ENCODE data around the gene EPB41L5.

EPB41L5 gene

GRCh38 chr2:120141300-120142069, 128.6 kb downstream of the EPB41L5 start:
- DNase-seq = no peak
- H3K27ac ChIP-seq (ENCODE audit: low read length, poor library complexity, severe bottlenecking) = no peak overlapping the region
- no peak overlapping the region for H3K23ac ChIP-seq (ENCODE audit: low read length in 2 of 2)
- no peak overlapping the region for H3K9ac ChIP-seq (ENCODE audit: low read length)
- H2BK12ac ChIP-seq (ENCODE audit: low read length in 2 of 2) = no peak overlapping the region
- no peaks in the 10 kb centered on the region for H3K79me1 ChIP-seq (replicated peaks; ENCODE audit: low read length, poor library complexity, severe bottlenecking)
- no peaks in the 10 kb centered on the region for H3K27me3 ChIP-seq (ENCODE audit: control insufficient read depth in 1 of 2, insufficient read depth in 1 of 2, low read length in 2 of 2)
- H4K91ac ChIP-seq (ENCODE audit: low read length) = no peak overlapping the region
- H3K18ac ChIP-seq (ENCODE audit: low read depth in 1 of 2, low read length in 2 of 2) = no peak overlapping the region
- no peak overlapping the region for H2BK120ac ChIP-seq (ENCODE audit: low read depth, low read length)
- H3K14ac ChIP-seq (ENCODE audit: low read length in 2 of 2) = no peak overlapping the region
- no peaks in the 10 kb centered on the region for H3K9me3 ChIP-seq (ENCODE audit: control insufficient read depth, low read length)
- H3K4me3 ChIP-seq (ENCODE audit: insufficient read depth in 1 of 2, low read depth in 1 of 2, low read length in 2 of 2) = no peak overlapping the region
- H3K36me3 ChIP-seq (ENCODE audit: control insufficient read depth in 1 of 2, insufficient read depth in 2 of 2, low read depth in 1 of 2, low read length in 2 of 2) = no peaks in the 10 kb centered on the region
- no peak overlapping the region for H2AFZ ChIP-seq (ENCODE audit: low read depth, low read length)
- no peak overlapping the region for H2BK15ac ChIP-seq (ENCODE audit: low read depth, poor library complexity, severe bottlenecking)
- no peak overlapping the region for H2AK5ac ChIP-seq (ENCODE audit: low read length, severe bottlenecking)
- 100% methylated on average over 1 of the region's 2 CpGs for WGBS
- H4K8ac ChIP-seq (ENCODE audit: low read length) = no peak overlapping the region
- no peak overlapping the region for H3K4me2 ChIP-seq (ENCODE audit: low read length, poor library complexity, severe bottlenecking)
- no peaks in the 10 kb centered on the region for H3K4me1 ChIP-seq (ENCODE audit: control insufficient read depth, insufficient read depth, low read depth, low read length)
- H2BK5ac ChIP-seq (ENCODE audit: low read depth, low read length, poor library complexity, severe bottlenecking) = no peak overlapping the region
- no peak overlapping the region for H3K4ac ChIP-seq (ENCODE audit: low read depth in 1 of 2, low read length in 2 of 2)

GRCh38 chr2:120142528-120143219, 129.8 kb downstream of the EPB41L5 start:
- Histone ChIP-seq H2BK5ac (ENCODE audit: low read depth, low read length, poor library complexity, severe bottlenecking) (no peak overlapping the region), H2AFZ (ENCODE audit: low read depth, low read length) (no peak overlapping the region), H3K14ac (ENCODE audit: low read length in 2 of 2) (no peak overlapping the region), H4K91ac (ENCODE audit: low read length) (no peak overlapping the region), H3K18ac (ENCODE audit: low read depth in 1 of 2, low read length in 2 of 2) (no peak overlapping the region), H3K4ac (ENCODE audit: low read depth in 1 of 2, low read length in 2 of 2) (no peak overlapping the region), H3K4me3 (ENCODE audit: insufficient read depth in 1 of 2, low read depth in 1 of 2, low read length in 2 of 2) (no peak overlapping the region), H3K4me2 (ENCODE audit: low read length, poor library complexity, severe bottlenecking) (peak overlapping the region; percentile 31), H2BK12ac (ENCODE audit: low read length in 2 of 2) (no peak overlapping the region), H3K79me1 (replicated peaks; ENCODE audit: low read length, poor library complexity, severe bottlenecking) (no peaks in the 10 kb centered on the region), H2BK15ac (ENCODE audit: low read depth, poor library complexity, severe bottlenecking) (no peak overlapping the region), H3K36me3 (ENCODE audit: control insufficient read depth in 1 of 2, insufficient read depth in 2 of 2, low read depth in 1 of 2, low read length in 2 of 2) (no peaks in the 10 kb centered on the region), H3K27me3 (ENCODE audit: control insufficient read depth in 1 of 2, insufficient read depth in 1 of 2, low read length in 2 of 2) (no peaks in the 10 kb centered on the region), H3K9ac (ENCODE audit: low read length) (no peak overlapping the region), H3K23ac (ENCODE audit: low read length in 2 of 2) (no peak overlapping the region), H3K27ac (ENCODE audit: low read length, poor library complexity, severe bottlenecking) (no peak overlapping the region), H3K9me3 (ENCODE audit: control insufficient read depth, low read length) (no peaks in the 10 kb centered on the region), H3K4me1 (ENCODE audit: control insufficient read depth, insufficient read depth, low read depth, low read length) (no peaks in the 10 kb centered on the region), H2AK5ac (ENCODE audit: low read length, severe bottlenecking) (no peak overlapping the region), H4K8ac (ENCODE audit: low read length) (no peak overlapping the region), H2BK120ac (ENCODE audit: low read depth, low read length) (no peak overlapping the region)
- WGBS = 100% methylated on average over 2 of the region's 2 CpGs
- no peak for DNase-seq

- H3K79me1 ChIP-seq (replicated peaks; ENCODE audit: low read length, poor library complexity, severe bottlenecking) = no peaks in the 10 kb centered on the region
- peaks cover 0 to 3% of the 10 kb centered on the region in 2 experiments for H3K36me3 ChIP-seq (ENCODE audit: control insufficient read depth in 1 of 2, insufficient read depth in 2 of 2, low read depth in 1 of 2, low read length in 2 of 2)
- no peaks in the 10 kb centered on the region for H3K4me1 ChIP-seq (ENCODE audit: control insufficient read depth, insufficient read depth, low read depth, low read length)
- peaks cover 11% of the 10 kb centered on the region for H3K9me3 ChIP-seq (ENCODE audit: control insufficient read depth, low read length)
- H4K91ac ChIP-seq (ENCODE audit: low read length) = no peak overlapping the region
- DNase-seq = no peak
- H3K27ac ChIP-seq (ENCODE audit: low read length, poor library complexity, severe bottlenecking) = no peak overlapping the region
- no peak overlapping the region for H2BK5ac ChIP-seq (ENCODE audit: low read depth, low read length, poor library complexity, severe bottlenecking)
- no peak overlapping the region for H3K18ac ChIP-seq (ENCODE audit: low read depth in 1 of 2, low read length in 2 of 2)
- H2BK120ac ChIP-seq (ENCODE audit: low read depth, low read length) = no peak overlapping the region
- H3K4me2 ChIP-seq (ENCODE audit: low read length, poor library complexity, severe bottlenecking) = no peak overlapping the region
- H2BK12ac ChIP-seq (ENCODE audit: low read length in 2 of 2) = no peak overlapping the region
- no peak overlapping the region for H3K9ac ChIP-seq (ENCODE audit: low read length)
- H2BK15ac ChIP-seq (ENCODE audit: low read depth, poor library complexity, severe bottlenecking) = no peak overlapping the region
- WGBS = no CpG with 5 or more reads among the region's 1 CpG
- no peak overlapping the region for H4K8ac ChIP-seq (ENCODE audit: low read length)
- H3K4me3 ChIP-seq (ENCODE audit: insufficient read depth in 1 of 2, low read depth in 1 of 2, low read length in 2 of 2) = no peak overlapping the region
- H2AFZ ChIP-seq (ENCODE audit: low read depth, low read length) = no peak overlapping the region
- H2AK5ac ChIP-seq (ENCODE audit: low read length, severe bottlenecking) = no peak overlapping the region
- H3K14ac ChIP-seq (ENCODE audit: low read length in 2 of 2) = no peak overlapping the region
- no peaks in the 10 kb centered on the region for H3K27me3 ChIP-seq (ENCODE audit: control insufficient read depth in 1 of 2, insufficient read depth in 1 of 2, low read length in 2 of 2)
- no peak overlapping the region for H3K4ac ChIP-seq (ENCODE audit: low read depth in 1 of 2, low read length in 2 of 2)
- H3K23ac ChIP-seq (ENCODE audit: low read length in 2 of 2) = no peak overlapping the region
Observed at GRCh38 chr2:120148229-120148628, 135.4 kb downstream of the EPB41L5 start.

GRCh38 chr2:120148669-120149068, 135.8 kb downstream of the EPB41L5 start:
- H3K9me3 ChIP-seq (ENCODE audit: control insufficient read depth, low read length) = peaks cover 12% of the 10 kb centered on the region
- H3K27ac ChIP-seq (ENCODE audit: low read length, poor library complexity, severe bottlenecking) = no peak overlapping the region
- no peak overlapping the region for H2BK15ac ChIP-seq (ENCODE audit: low read depth, poor library complexity, severe bottlenecking)
- H3K23ac ChIP-seq (ENCODE audit: low read length in 2 of 2) = no peak overlapping the region
- no peak overlapping the region for H4K8ac ChIP-seq (ENCODE audit: low read length)
- H3K4me3 ChIP-seq (ENCODE audit: insufficient read depth in 1 of 2, low read depth in 1 of 2, low read length in 2 of 2) = no peak overlapping the region
- H3K18ac ChIP-seq (ENCODE audit: low read depth in 1 of 2, low read length in 2 of 2) = no peak overlapping the region
- H4K91ac ChIP-seq (ENCODE audit: low read length) = no peak overlapping the region
- no peak for DNase-seq
- no peak overlapping the region for H2AFZ ChIP-seq (ENCODE audit: low read depth, low read length)
- no peak overlapping the region for H2BK5ac ChIP-seq (ENCODE audit: low read depth, low read length, poor library complexity, severe bottlenecking)
- WGBS = 100% methylated on average over 2 of the region's 3 CpGs
- no peaks in the 10 kb centered on the region for H3K27me3 ChIP-seq (ENCODE audit: control insufficient read depth in 1 of 2, insufficient read depth in 1 of 2, low read length in 2 of 2)
- H3K4me1 ChIP-seq (ENCODE audit: control insufficient read depth, insufficient read depth, low read depth, low read length) = no peaks in the 10 kb centered on the region
- no peak overlapping the region for H2AK5ac ChIP-seq (ENCODE audit: low read length, severe bottlenecking)
- no peak overlapping the region for H2BK12ac ChIP-seq (ENCODE audit: low read length in 2 of 2)
- no peaks in the 10 kb centered on the region for H3K79me1 ChIP-seq (replicated peaks; ENCODE audit: low read length, poor library complexity, severe bottlenecking)
- H3K36me3 ChIP-seq (ENCODE audit: control insufficient read depth in 1 of 2, insufficient read depth in 2 of 2, low read depth in 1 of 2, low read length in 2 of 2) = peaks cover 0 to 3% of the 10 kb centered on the region in 2 experiments
- no peak overlapping the region for H3K4me2 ChIP-seq (ENCODE audit: low read length, poor library complexity, severe bottlenecking)
- no peak overlapping the region for H3K4ac ChIP-seq (ENCODE audit: low read depth in 1 of 2, low read length in 2 of 2)
- no peak overlapping the region for H3K14ac ChIP-seq (ENCODE audit: low read length in 2 of 2)
- no peak overlapping the region for H3K9ac ChIP-seq (ENCODE audit: low read length)
- no peak overlapping the region for H2BK120ac ChIP-seq (ENCODE audit: low read depth, low read length)

Measured in mesenchymal stem cell (in vitro differentiated cells and primary cell).